H1 (cell line): ENCODE data around the gene MOB3C. TPM values are rescaled to one million over a fixed set of nuclear protein-coding genes. Genes with fewer than 3 reads are reported as not detected.

Experiments used
- CTCF ChIA-PET: fragments of 300-600 bp; sonication (Branson Sonifier 250); formaldehyde crosslinking; loops from one replicate; lab custom pipeline; 2021; ENCODE audit not compliant: partially characterized antibody; lab: Charles Lee
- POLR2A ChIA-PET: fragments of 300-600 bp; sonication (Branson Sonifier 250); formaldehyde crosslinking; loops from one replicate; lab custom pipeline; 2021; ENCODE audit warnings: inconsistent platforms; ENCODE audit not compliant: partially characterized antibody; lab: Charles Lee
- DNase-seq, 2 experiments: peaks; one replicate each; pipeline versions ENCODE4 v3.0.0 to v3.0.0-alpha.2; 2010 to 2022; ENCODE audit warnings: low spot score in 2 of 2, low read depth in 1 of 2, mixed read lengths in 1 of 2
- FAIRE-seq: peaks from 2 replicates; lab custom pipeline; 2011; peaks lifted over from hg19 to GRCh38; lab: Jason Lieb, UNC
- H2AFZ ChIP-seq: 2 replicates; pipeline ENCODE4 v1.8.1; 2012; ENCODE audit warnings: low read length, inconsistent platforms
- H2AK5ac ChIP-seq: 2 replicates; pipeline ENCODE4 v1.6.1; 2013; ENCODE audit warnings: low read depth, low read length
- H2BK120ac ChIP-seq: replicated peaks from 2 replicates; pipeline ENCODE3; 2013; ENCODE audit warnings: low read depth, low read length, inconsistent platforms
- H2BK12ac ChIP-seq: 2 replicates; pipeline ENCODE4 v1.6.1; 2013; ENCODE audit warnings: low read depth, low read length
- H2BK15ac ChIP-seq: 2 replicates; pipeline ENCODE4 v1.6.1; 2013; ENCODE audit warnings: low read length
- H2BK20ac ChIP-seq: 2 replicates; pipeline ENCODE4 v1.6.1; 2013; ENCODE audit warnings: low read length
- H2BK5ac ChIP-seq: 2 replicates; pipeline ENCODE4 v1.6.1; 2013; ENCODE audit warnings: low read depth, low read length
- H3K14ac ChIP-seq: 2 replicates; pipeline ENCODE4 v1.6.1; 2013; ENCODE audit warnings: inconsistent platforms; ENCODE audit not compliant: insufficient read length
- H3K18ac ChIP-seq: 2 replicates; pipeline ENCODE4 v1.6.1; 2013; ENCODE audit warnings: low read length; ENCODE audit errors: extremely low read depth
- H3K23ac ChIP-seq: 2 replicates; pipeline ENCODE4 v1.6.1; 2013; ENCODE audit warnings: inconsistent platforms; ENCODE audit not compliant: insufficient read length
- H3K23me2 ChIP-seq: 2 replicates; pipeline ENCODE4 v1.6.1; 2013; ENCODE audit warnings: low read depth, low read length
- H3K27ac ChIP-seq: 2 replicates; pipeline ENCODE4 v1.6.1; 2011; ENCODE audit warnings: low read depth, low read length, inconsistent platforms
- H3K27me3 ChIP-seq, 4 experiments: replicated peaks in 1 of 4; 1 replicate in 1 of 4; 2 replicates in 3 of 4; pipeline versions ENCODE4 v1.6.1 to v1.8.1; 2011 to 2013; ENCODE audit warnings: low read length in 3 of 4, mild to moderate bottlenecking in 3 of 4, inconsistent platforms in 2 of 4, mixed read lengths in 2 of 4, moderate library complexity in 1 of 4; ENCODE audit not compliant: control insufficient read depth in 3 of 4, insufficient read depth in 3 of 4; ENCODE audit errors: extremely low read depth in 1 of 4
- H3K36me3 ChIP-seq, 4 experiments: 2 replicates each; pipeline versions ENCODE4 v1.6.1 to v1.8.1; 2011 to 2013; ENCODE audit warnings: mild to moderate bottlenecking in 4 of 4, low read length in 3 of 4, moderate library complexity in 2 of 4, control low read depth in 1 of 4, inconsistent platforms in 1 of 4; ENCODE audit not compliant: insufficient read depth in 4 of 4, control insufficient read depth in 2 of 4
- H3K4ac ChIP-seq: replicated peaks from 2 replicates; pipeline ENCODE3; 2013; ENCODE audit warnings: low read length, low read depth, mixed read lengths, inconsistent platforms; ENCODE audit not compliant: insufficient read length
- H3K4me1 ChIP-seq, 4 experiments: replicated peaks in 1 of 4; 1 replicate in 1 of 4; 2 replicates in 3 of 4; pipeline versions ENCODE4 v1.6.1 to v1.8.1; 2011 to 2013; ENCODE audit warnings: low read length in 3 of 4, inconsistent platforms in 2 of 4, mixed read lengths in 1 of 4; ENCODE audit not compliant: insufficient read depth in 4 of 4, control insufficient read depth in 3 of 4
- H3K4me2 ChIP-seq, 2 experiments: 2 replicates each; pipeline versions ENCODE4 v1.6.1 to v1.8.1; 2011 to 2013; ENCODE audit warnings: low read depth in 2 of 2, low read length in 2 of 2, control low read depth in 1 of 2, inconsistent platforms in 1 of 2, mild to moderate bottlenecking in 1 of 2; ENCODE audit not compliant: insufficient read depth in 1 of 2
- H3K4me3 ChIP-seq, 4 experiments: fragments of 200-600, 300-600 bp in 1 of 4; sonication (generic), shearing (Covaris generic), sonication (Bioruptor Twin) in 1 of 4; 2 replicates each; pipeline versions ENCODE4 v1.5.1 to v1.8.1; 2011 to 2016; ENCODE audit warnings: low read length in 4 of 4, low read depth in 3 of 4, control low read depth in 2 of 4, inconsistent platforms in 2 of 4, mild to moderate bottlenecking in 2 of 4, mixed read lengths in 1 of 4, moderate library complexity in 1 of 4; ENCODE audit not compliant: insufficient read depth in 2 of 4; ENCODE audit errors: extremely low read depth in 1 of 4
- H3K56ac ChIP-seq: replicated peaks from 2 replicates; pipeline ENCODE3; 2013; ENCODE audit warnings: low read depth, mild to moderate bottlenecking, mixed read lengths, low read length, inconsistent platforms; ENCODE audit not compliant: insufficient read length
- H3K79me1 ChIP-seq: 2 replicates; pipeline ENCODE4 v1.6.1; 2013; ENCODE audit warnings: low read depth, low read length, control low read depth
- H3K79me2 ChIP-seq, 2 experiments: 2 replicates each; pipeline versions ENCODE4 v1.6.1 to v1.8.1; 2012 to 2013; ENCODE audit warnings: low read length in 2 of 2, mild to moderate bottlenecking in 2 of 2, inconsistent platforms in 1 of 2; ENCODE audit not compliant: insufficient read depth in 2 of 2, control insufficient read depth in 1 of 2
- H3K9ac ChIP-seq, 4 experiments: replicated peaks in 1 of 4; 1 replicate in 1 of 4; 2 replicates in 3 of 4; pipeline versions ENCODE4 v1.6.1 to v1.8.1; 2011 to 2013; ENCODE audit warnings: low read depth in 3 of 4, low read length in 3 of 4, control low read depth in 2 of 4, mild to moderate bottlenecking in 2 of 4, moderate library complexity in 2 of 4, inconsistent platforms in 1 of 4; ENCODE audit errors: extremely low read depth in 1 of 4
- H3K9me3 ChIP-seq, 2 experiments: 2 replicates each; pipeline versions ENCODE4 v1.6.1 to v1.8.1; 2012 to 2013; ENCODE audit warnings: mild to moderate bottlenecking in 2 of 2, moderate library complexity in 2 of 2, control low read depth in 1 of 2, inconsistent platforms in 1 of 2, low read depth in 1 of 2, low read length in 1 of 2, mixed read lengths in 1 of 2; ENCODE audit not compliant: insufficient read depth in 2 of 2
- H4K20me1 ChIP-seq, 2 experiments: replicated peaks in 1 of 2; 2 replicates each; pipeline versions ENCODE3 to v1.8.1; 2011 to 2013; ENCODE audit warnings: inconsistent platforms in 2 of 2, low read length in 2 of 2, mild to moderate bottlenecking in 1 of 2; ENCODE audit not compliant: insufficient read depth in 2 of 2, control insufficient read depth in 1 of 2
- H4K5ac ChIP-seq: 2 replicates; pipeline ENCODE4 v1.6.1; 2013; ENCODE audit warnings: low read length, low read depth, mixed read lengths, inconsistent platforms; ENCODE audit not compliant: insufficient read length
- H4K8ac ChIP-seq: 2 replicates; pipeline ENCODE4 v1.8.0; 2013; ENCODE audit warnings: mild to moderate bottlenecking, moderate library complexity, low read length, inconsistent platforms; ENCODE audit not compliant: insufficient read depth; ENCODE audit errors: extremely low read depth
- H4K91ac ChIP-seq: replicated peaks from 2 replicates; pipeline ENCODE3; 2013; ENCODE audit warnings: low read length, mixed read lengths, inconsistent platforms; ENCODE audit not compliant: insufficient read length
- ATF2 ChIP-seq: IDR thresholded peaks from 2 replicates; pipeline ENCODE4 v1.6.1; 2012; ENCODE audit warnings: low read length, inconsistent platforms
- BRCA1 ChIP-seq: IDR thresholded peaks from 2 replicates; pipeline ENCODE4 v1.6.1; 2012; ENCODE audit warnings: low read depth, low read length, improper control_type of control experiment
- CBX8 ChIP-seq: fragments of 300-800, 300-1000 bp; sonication (generic); IDR thresholded peaks from 2 replicates; pipeline ENCODE4 v1.7.1; 2016; ENCODE audit warnings: low read depth, low read length, borderline replicate concordance
- E2F6 ChIP-seq: IDR thresholded peaks from 2 replicates; pipeline ENCODE4 v1.6.1; 2012; ENCODE audit warnings: inconsistent platforms
- JUND ChIP-seq: IDR thresholded peaks from 2 replicates; pipeline ENCODE4 v1.6.1; 2011; ENCODE audit warnings: mild to moderate bottlenecking, improper control_type of control experiment, low read length
- KDM1A ChIP-seq: fragments of 200-600, 300-600 bp; sonication (generic); IDR thresholded peaks from 2 replicates; pipeline ENCODE4 v1.7.1; 2016; ENCODE audit warnings: mild to moderate bottlenecking, low read length, borderline replicate concordance
- NANOG ChIP-seq: IDR thresholded peaks from 2 replicates; pipeline ENCODE4 v1.6.1; 2011; ENCODE audit warnings: low read length, low read depth, mild to moderate bottlenecking, inconsistent platforms; ENCODE audit not compliant: insufficient read depth, poor library complexity, severe bottlenecking
- RBBP5 ChIP-seq: IDR thresholded peaks from 2 replicates; pipeline ENCODE4 v1.7.1; 2012; ENCODE audit warnings: low read depth, mild to moderate bottlenecking, inconsistent platforms, low read length, moderate library complexity, borderline replicate concordance
- TBP ChIP-seq: IDR thresholded peaks from 2 replicates; pipeline ENCODE4 v1.6.1; 2011; ENCODE audit warnings: low read depth, low read length, improper control_type of control experiment
- YY1 ChIP-seq: IDR thresholded peaks from 2 replicates; pipeline ENCODE4 v1.6.1; 2011; ENCODE audit warnings: low read depth, mild to moderate bottlenecking, low read length
- whole genome bisulfite sequencing, 2 experiments: shearing (Covaris generic) in 1 of 2; methylation state at CpG; one replicate each; pipeline versions ENCODE4 v1.1.6 to v1.1.7; 2013 to 2015; ENCODE audit warnings: low lambda C conversion rate in 2 of 2, mixed read lengths in 2 of 2, inconsistent platforms in 1 of 2, low coverage in 1 of 2, missing lambda C conversion rate in 1 of 2; ENCODE audit not compliant: insufficient replicate concordance in 2 of 2, insufficient coverage in 1 of 2, insufficient read length in 1 of 2; ENCODE audit errors: extremely low coverage in 1 of 2, missing lambda C conversion rate in 1 of 2; 5-methylcytosine and 5-hydroxymethylcytosine counted together
- polyA plus RNA-seq, 7 experiments: library from polyadenylated mRNA; depleted of rRNA in 3 of 7; stranded (reverse) in 5 of 7; unstranded in 2 of 7; fragments of >200 nt in 5 of 7; fragments of 200-250 nt in 2 of 7; gene quantifications; 1 replicate in 5 of 7; 2 replicates in 1 of 7; 4 replicates in 1 of 7; pipeline versions ENCODE4 v1.2.1 to v1.2.3, GENCODE V29; 2011 to 2013; ENCODE audit warnings: missing spikeins in 2 of 7, mixed read lengths in 2 of 7
- total RNA-seq: library from RNA; stranded (reverse); fragmentation: NEBNext Ultra II Directional; extraction: Animal tissue kit (Norgen Biotek cat#: 25700); gene quantifications from 2 replicates; pipeline ENCODE4 v1.2.1, GENCODE V29; 2021

MOB3C gene
- total and polyA plus RNA-seq, 2 of the 8 experiments (the other 6 are each of a cell fraction or from before 2014, with no cell fraction given) = 5.8 to 6.6 TPM

- no peaks in the 10 kb centered on the region for H3K23me2 ChIP-seq
- H3K79me1 ChIP-seq = no peaks in the 10 kb centered on the region
- H2BK5ac ChIP-seq = no peak overlapping the region
- H2AK5ac ChIP-seq = no peak overlapping the region
- H2BK12ac ChIP-seq = no peak overlapping the region
- no peak overlapping the region for H4K5ac ChIP-seq
- H2AFZ ChIP-seq = no peak overlapping the region
- POLR2A ChIA-PET = interaction anchor here (0.8 kb wide), 1 partner anchor 10 kb away, joined by 3 read pairs; the partner anchor contains the start of gene ATPAF1
- CTCF ChIA-PET = interaction anchor here (0.8 kb wide), 1 partner anchor 8 kb away, joined by 3 read pairs; no protein-coding TSS in a partner anchor
- peaks cover 0 to 44% (median 8%) of the 10 kb centered on the region in 4 experiments; a peak in 6 of 8 replicates for H3K36me3 ChIP-seq
- H4K8ac ChIP-seq = no peak overlapping the region
- H3K4me2 ChIP-seq = no peak overlapping the region
- WGBS, 2 experiments = 83% methylated on average over 1 of the region's 1 CpG; no CpG with 5 or more reads in 1 of the 2 experiments
- FAIRE-seq (no peak), DNase-seq (no peak)
- no peak overlapping the region for H2BK120ac ChIP-seq
- H3K9ac ChIP-seq = no peak overlapping the region
- H3K4me3 ChIP-seq = no peak overlapping the region
- no peak overlapping the region for H3K4ac ChIP-seq
- H3K56ac ChIP-seq = no peak overlapping the region
- no peaks in the 10 kb centered on the region for H3K27me3 ChIP-seq
- H2BK20ac ChIP-seq = no peak overlapping the region
- no peaks in the 10 kb centered on the region for H3K79me2 ChIP-seq
- H3K18ac ChIP-seq = no peak overlapping the region
- H3K9me3 ChIP-seq = no peaks in the 10 kb centered on the region
- H3K27ac ChIP-seq = no peak overlapping the region
- no peak overlapping the region for H3K14ac ChIP-seq
- H4K20me1 ChIP-seq = no peaks in the 10 kb centered on the region
- no peaks in the 10 kb centered on the region for H3K4me1 ChIP-seq
- TF ChIP-seq TBP (no peak), YY1 (no peak), RBBP5 (no peak), ATF2 (no peak), JUND (no peak), NANOG (no peak), E2F6 (no peak), KDM1A (no peak), CBX8 (no peak), BRCA1 (no peak)
- H2BK15ac ChIP-seq = no peak overlapping the region
- no peak overlapping the region for H4K91ac ChIP-seq
- no peak overlapping the region for H3K23ac ChIP-seq
Observed at GRCh38 chr1:46657775-46658174, 41.2 kb upstream of the MOB3C start.
